T-helper 9 cell (primary cell): ENCODE measurements around the gene NIBAN1.
"Not testable (repeated sequence)": the region's sequence is repeated elsewhere in the genome, so short reads cannot be mapped to it uniquely, and the experiment has no call there.

Experiments
- DNase-seq: peaks from one replicate; pipeline ENCODE4 v3.0.0-alpha.2; 2020
- total RNA-seq, 2 donors: gene quantifications; one replicate each; lab custom pipeline; 2026; lab: John Stamatoyannopoulos, UW

NIBAN1 gene, protein sequence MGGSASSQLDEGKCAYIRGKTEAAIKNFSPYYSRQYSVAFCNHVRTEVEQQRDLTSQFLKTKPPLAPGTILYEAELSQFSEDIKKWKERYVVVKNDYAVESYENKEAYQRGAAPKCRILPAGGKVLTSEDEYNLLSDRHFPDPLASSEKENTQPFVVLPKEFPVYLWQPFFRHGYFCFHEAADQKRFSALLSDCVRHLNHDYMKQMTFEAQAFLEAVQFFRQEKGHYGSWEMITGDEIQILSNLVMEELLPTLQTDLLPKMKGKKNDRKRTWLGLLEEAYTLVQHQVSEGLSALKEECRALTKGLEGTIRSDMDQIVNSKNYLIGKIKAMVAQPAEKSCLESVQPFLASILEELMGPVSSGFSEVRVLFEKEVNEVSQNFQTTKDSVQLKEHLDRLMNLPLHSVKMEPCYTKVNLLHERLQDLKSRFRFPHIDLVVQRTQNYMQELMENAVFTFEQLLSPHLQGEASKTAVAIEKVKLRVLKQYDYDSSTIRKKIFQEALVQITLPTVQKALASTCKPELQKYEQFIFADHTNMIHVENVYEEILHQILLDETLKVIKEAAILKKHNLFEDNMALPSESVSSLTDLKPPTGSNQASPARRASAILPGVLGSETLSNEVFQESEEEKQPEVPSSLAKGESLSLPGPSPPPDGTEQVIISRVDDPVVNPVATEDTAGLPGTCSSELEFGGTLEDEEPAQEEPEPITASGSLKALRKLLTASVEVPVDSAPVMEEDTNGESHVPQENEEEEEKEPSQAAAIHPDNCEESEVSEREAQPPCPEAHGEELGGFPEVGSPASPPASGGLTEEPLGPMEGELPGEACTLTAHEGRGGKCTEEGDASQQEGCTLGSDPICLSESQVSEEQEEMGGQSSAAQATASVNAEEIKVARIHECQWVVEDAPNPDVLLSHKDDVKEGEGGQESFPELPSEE
- 106 to 544 reads per million in 2 donors for total RNA-seq

- DNase-seq, result peak; percentile 61
Measured at GRCh38 chr1:184974056-184974836, at the start of gene NIBAN1. NIBAN1 (minus strand) TSS chr1:184974508; CDS start chr1:184974356, 152 bp downstream.

DNA sequence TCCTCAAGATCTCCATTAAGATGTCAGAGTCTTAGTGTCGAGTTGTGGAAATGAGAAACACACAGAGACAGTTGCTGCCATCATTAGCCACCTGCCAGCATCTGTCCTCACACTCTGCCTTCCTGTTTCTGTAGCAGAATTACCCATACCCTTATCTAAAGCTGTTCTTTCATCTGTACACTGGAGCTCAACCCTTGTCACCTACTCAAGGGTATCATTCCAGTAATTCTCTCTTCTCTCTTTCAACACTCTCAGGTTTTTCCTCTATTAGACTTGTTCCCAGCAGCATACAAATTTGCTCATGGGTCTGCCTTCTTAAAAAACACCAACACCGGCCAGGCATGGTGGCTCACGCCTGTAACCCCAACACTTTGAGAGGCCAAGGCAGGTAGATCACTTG, 43.7 kb upstream of the NIBAN1 start:
- no peak for DNase-seq

DNA sequence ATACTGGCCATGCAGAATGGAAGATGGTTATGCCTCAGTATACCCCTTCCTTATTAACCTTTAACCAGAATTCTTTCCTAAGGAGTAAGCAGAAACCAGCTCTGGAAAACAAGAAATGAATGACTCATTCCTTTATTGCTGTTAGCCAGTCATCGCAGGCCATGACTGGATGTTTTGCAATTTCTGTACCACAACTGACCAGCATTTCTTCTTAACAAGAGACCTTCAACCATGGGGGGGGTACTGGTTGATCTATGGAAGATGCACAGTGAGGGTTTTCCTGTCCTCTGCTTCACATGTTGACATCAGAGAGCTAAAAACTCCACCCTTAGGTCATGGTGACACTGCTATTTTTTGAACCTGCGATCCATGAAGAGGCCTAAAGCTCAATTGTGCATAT, 43.0 kb upstream of the NIBAN1 start:
- no peak for DNase-seq

DNA sequence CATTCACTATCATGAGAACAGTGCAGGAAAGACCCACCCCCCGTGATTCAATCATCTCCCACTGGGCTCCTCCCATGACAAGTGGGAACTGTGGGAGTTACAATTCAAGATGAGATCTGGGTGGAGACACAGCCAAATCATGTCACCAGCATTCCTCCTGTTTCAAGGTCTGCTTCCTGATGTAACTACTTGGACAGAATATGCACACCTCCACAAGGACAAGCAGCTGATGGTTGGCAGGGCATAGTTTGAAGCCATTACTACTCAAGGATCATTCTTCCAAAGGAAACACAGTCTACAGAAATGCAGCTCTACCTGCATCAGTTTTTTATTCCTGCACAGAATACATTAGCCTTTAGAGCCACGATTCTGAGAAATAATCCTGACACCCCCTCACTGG, 42.6 kb upstream of the NIBAN1 start:
- no peak for DNase-seq

DNA sequence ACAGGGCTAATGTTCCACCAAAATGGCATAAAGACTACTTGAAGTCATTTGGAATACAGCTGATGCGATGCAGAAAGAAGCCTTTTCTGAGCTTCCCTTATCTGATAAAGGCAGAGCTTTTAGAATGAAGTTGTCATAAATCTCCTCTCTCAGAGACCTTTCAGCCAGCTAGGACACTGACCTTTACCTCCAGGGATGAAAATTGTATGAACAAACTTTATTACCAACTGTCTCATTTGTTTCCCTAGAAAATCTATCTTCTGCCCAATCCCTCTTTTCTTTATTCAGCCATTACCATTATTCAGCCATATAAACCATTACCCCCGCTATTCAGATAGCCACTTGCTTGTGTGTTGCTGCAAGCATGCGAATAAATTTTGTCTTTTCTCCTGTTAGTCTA, 41.3 kb upstream of the NIBAN1 start:
- DNase-seq, result no peak

DNA sequence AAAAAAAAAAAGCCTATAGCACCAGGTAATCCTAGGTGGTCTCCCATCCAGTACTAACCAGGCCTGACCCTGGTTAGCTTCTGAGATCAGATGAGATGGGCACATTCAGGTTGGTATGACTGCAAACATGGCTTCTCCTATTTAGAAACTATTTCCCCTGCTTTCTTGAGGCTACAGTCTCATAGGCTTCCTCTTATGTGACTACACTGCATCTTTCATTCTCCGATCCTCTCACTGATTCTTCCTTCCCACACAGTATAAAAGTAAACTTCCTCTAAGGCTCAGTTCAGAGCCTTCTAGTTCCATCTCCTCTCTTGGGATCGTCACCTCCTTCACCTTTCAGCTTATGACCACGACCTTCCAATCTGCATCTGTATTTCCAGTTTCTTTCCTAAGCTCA, 40.6 kb upstream of the NIBAN1 start:
- no peak for DNase-seq

DNA sequence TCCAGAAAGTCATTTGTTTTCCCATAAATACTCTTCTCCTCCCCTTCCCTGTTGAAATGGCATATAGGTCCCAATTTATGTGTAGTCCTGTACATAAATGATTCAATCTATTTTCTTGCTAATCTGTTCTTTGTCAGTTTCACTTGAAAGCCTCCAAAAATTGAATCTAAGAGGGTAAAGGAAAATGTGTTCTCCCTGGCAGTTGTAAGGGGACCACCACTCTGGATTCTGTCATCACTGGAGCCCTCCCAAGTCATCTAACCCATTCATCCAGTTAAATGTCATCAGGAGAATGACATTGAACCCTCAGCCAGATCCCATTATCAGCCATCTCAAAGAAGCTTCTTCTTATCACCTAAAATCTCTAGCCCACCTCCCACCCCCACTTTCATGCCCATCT, 36.1 kb upstream of the NIBAN1 start:
- DNase-seq, result no peak

GRCh38 chr1:185008838-185009237, 34.5 kb upstream of the NIBAN1 start:
- DNase-seq, result no peak

DNA sequence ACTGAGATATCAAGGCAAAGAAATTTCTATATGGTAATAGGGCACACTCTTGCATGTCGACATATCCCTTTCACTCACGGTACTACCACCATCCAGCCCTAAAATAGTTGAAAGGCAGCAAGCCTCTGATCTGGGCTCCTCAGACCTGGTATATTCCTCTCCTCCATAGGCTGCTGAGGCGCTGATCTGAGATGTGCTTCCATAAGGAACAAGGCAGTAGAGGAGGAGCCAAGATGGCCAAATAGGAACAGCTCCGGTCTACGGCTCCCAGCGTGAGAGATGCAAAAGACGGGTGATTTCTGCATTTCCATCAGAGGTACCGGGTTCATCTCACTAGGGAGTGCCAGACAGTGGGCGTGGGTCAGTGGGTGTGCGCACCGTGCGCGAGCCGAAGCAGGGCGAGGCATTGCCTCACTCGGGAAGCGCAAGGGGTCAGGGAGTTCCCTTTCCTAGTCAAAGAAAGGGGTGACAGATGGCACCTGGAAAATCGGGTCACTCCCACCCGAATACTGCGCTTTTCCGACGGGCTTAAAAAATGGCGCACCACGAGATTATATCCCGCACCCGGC, 27.1 kb upstream of the NIBAN1 start:
- DNase-seq, result not testable (repeated sequence)

GRCh38 chr1:184999974-185000373, 25.7 kb upstream of the NIBAN1 start:
- not testable (repeated sequence) for DNase-seq

GRCh38 chr1:184994301-184994700, 20.0 kb upstream of the NIBAN1 start:
- DNase-seq, result no peak

DNA sequence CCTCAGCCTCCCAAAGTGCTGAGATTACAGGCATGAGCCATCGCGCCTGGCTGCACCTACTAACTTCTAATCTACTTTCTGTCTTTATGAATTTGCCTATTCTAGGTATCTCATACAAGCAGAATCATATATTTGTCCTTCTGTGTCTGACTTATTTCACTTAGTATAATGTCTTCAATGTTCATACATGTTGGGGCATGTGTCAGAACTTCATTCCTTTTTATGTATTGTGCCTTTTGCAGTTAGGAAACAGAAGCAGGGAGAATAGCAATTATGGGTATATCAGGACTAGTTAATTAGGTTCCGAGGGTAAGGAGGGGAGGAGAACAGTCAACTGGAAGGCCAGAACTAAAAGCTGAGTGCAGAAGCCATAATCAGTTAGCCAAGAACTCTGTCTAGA, 18.0 kb upstream of the NIBAN1 start:
- DNase-seq, result no peak

DNA sequence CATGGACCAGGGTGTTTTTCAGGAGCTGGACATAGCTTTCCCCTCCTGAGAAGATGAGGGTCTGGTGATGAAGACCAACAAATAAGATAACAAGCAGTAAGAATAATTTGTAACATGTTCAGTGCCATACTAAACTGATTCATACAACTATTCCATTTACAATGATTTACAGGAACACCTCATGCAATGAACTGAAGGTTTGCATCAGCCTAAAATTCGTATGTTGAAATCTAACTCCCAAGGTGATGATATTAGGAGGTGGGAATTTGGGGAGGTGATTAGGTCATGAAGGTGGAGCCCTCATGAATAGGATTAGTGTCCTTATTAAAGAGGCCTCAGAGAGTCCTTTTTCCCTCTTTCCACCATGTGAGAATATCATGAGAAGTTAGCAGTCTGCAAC, 15.9 kb upstream of the NIBAN1 start:
- no peak for DNase-seq

DNA sequence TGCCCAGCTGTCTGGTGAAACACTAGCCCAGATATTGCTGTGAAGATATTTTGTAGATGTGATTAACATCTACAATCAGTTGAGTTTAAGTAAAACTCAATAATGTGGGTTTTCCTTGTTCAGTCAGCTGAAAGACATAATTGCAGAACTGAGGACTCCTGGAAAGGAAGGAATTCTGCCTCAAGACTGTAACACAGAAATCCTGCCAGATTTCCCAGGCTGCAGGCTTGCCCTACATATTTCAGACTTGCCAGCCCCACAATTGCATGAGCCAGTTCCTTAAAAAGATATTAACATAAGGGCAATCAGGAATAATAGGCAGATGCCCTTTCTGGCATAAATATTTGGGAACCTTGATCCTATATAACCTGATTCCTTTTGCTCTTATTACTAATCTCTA, 14.2 kb upstream of the NIBAN1 start:
- no peak for DNase-seq

GRCh38 chr1:184987696-184988095, 13.4 kb upstream of the NIBAN1 start:
- no peak for DNase-seq

DNA sequence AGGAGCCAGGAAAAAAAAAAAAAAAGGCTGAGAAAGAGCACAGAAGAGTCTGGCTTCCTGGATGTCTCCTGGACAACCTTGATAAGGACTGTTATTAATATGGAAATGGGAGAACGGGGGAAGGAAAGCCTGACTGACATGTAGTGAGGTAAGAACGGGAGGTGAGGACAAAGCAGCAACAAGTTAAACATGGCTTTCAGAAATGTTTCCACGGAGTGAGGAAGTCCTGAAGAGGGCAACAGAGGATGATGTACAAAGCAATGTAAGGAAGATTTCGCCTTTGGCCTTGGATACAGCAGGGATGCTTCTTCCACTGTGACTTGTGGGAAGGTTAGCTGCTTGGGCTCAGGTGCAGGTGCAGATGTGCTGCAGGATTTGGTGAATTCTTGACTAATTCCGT, 11.9 kb upstream of the NIBAN1 start:
- DNase-seq, result no peak

DNA sequence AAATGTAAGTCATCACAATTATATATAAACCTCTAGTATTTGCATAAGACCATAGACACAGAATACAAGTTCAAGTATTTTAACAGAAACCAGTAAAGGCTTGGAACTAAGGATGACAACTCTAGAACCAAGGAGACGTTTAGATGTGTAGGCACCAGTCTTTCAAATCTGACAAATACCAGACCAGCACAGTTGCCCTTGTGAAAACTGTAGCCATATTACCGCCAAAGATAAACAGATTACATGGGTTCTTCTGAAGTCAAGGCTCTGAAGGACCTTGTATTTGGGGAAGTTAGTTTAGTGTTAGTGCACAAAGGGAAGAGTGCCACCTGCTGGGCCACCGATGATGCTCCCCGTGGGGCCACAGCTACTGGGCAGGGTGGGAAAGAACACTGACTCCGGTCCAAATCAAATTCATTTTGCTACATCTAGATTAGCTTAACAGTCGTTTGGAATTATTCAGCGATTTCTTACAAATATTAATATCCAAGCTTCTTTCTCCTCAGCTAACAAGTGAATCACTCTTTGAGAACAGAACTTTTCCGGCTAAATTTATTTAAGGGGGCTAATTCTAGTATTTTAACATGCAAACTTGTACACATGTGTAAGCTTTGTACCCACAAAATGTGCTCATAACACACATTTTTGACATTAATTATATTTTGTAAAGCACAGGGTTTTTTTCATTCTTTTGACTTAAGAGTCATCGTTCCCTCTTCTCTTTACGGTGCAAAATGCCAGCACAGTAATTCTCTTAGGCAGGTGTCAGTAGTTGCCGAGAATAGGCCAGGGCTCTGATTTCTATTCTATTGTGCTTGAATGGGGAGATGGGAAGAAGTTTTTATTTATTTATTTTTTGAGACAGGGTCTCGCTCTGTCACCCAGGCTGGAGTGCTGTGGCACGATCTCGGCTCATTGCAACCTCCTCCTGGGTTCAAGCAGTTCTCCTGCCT, 8.0 kb upstream of the NIBAN1 start:
- peak; percentile 72 for DNase-seq

GRCh38 chr1:184980726-184981125, 6.4 kb upstream of the NIBAN1 start:
- DNase-seq, result no peak

- no peak for DNase-seq
Measured at GRCh38 chr1:184975208-184975870, 1.0 kb upstream of the NIBAN1 start.

GRCh38 chr1:184974837-184975115, 468 bp upstream of the NIBAN1 start:
- no peak for DNase-seq
